A673 (cell line): ENCODE results near the gene LIMS1.

Source experiments
- EZH2 ChIP-seq: fragments of 200-600 bp; sonication (generic); IDR thresholded peaks from 2 replicates; pipeline ENCODE4 v1.6.1; 2017; ENCODE audit warnings: borderline replicate concordance, low read depth, mild to moderate bottlenecking, mixed read lengths, antibody characterized with exemption, low read length; ENCODE audit not compliant: poor library complexity, severe bottlenecking
- TF ChIP-seq, protein P1 (sequence below): fragments of 300-800, 200-600 bp; sonication (generic); conservative IDR thresholded peaks from 2 replicates; pipeline ENCODE4 v1.5.1; 2017; ENCODE audit warnings: low read depth, mild to moderate bottlenecking, antibody characterized with exemption, low read length, moderate library complexity, mixed read lengths

DNA sequence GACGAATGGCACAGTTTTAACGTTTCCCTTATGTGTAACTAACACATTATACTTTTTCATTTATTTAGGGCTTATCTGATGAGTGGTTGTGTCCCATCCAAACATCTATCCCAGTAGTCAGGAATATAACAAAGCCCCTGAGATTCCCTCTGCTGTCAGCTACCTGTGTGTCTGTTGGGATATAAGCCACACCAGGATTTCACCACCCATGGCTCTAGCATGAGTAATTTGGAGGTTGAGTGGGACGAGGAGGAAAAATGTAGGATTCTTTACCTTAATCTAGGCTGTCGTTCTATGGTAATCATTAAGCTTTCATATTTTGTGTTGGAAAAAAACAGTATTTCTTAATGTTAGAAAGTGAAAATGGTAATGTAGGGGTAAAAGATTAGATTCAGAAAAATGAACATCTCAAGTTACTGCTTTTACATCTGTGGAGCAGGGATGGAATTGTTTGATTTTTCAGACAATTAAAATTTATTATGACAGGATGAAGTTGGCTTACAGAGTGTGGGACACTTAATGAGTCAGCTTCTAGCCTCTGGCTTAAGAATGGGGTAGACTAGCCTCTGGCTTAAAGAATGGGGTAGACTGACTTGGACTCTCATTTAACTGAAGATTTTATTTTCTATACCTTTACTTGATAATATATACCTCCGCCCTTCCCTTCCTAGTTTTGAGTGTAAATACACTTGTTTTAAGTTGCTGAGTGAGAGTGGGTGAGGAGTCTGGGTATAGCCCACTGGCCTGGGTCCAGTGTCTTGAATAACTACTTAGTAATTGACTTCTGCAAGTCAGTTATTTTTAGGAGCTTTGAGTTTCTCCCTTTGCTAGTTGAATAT is 96.5 kb downstream of the LIMS1 start:
- TF ChIP-seq, protein P1, sequence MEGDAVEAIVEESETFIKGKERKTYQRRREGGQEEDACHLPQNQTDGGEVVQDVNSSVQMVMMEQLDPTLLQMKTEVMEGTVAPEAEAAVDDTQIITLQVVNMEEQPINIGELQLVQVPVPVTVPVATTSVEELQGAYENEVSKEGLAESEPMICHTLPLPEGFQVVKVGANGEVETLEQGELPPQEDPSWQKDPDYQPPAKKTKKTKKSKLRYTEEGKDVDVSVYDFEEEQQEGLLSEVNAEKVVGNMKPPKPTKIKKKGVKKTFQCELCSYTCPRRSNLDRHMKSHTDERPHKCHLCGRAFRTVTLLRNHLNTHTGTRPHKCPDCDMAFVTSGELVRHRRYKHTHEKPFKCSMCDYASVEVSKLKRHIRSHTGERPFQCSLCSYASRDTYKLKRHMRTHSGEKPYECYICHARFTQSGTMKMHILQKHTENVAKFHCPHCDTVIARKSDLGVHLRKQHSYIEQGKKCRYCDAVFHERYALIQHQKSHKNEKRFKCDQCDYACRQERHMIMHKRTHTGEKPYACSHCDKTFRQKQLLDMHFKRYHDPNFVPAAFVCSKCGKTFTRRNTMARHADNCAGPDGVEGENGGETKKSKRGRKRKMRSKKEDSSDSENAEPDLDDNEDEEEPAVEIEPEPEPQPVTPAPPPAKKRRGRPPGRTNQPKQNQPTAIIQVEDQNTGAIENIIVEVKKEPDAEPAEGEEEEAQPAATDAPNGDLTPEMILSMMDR, result no peak
- no peak for TF ChIP-seq EZH2
